Neural crest cell (in vitro differentiated cells): ENCODE data around the gene BCKDHB. TPM values are rescaled to one million over a fixed set of nuclear protein-coding genes. Genes with fewer than 3 reads are reported as not detected.

Source experiments
- DNase-seq: peaks from one replicate; pipeline ENCODE4 v3.0.0; 2021; ENCODE audit warnings: low read depth, mixed read lengths, low spot score
- H3K27ac Mint-ChIP-seq: one replicate; pipeline ENCODE4 v1.8.0; 2021; ENCODE audit warnings: mild to moderate bottlenecking, mixed read lengths; ENCODE audit not compliant: unreplicated experiment
- H3K27me3 Mint-ChIP-seq: 2 replicates; pipeline ENCODE4 v1.8.0; 2021; ENCODE audit warnings: low read depth, mild to moderate bottlenecking, mixed read lengths
- H3K36me3 Mint-ChIP-seq: 2 replicates; pipeline ENCODE4 v1.8.0; 2021; ENCODE audit warnings: low read depth, mild to moderate bottlenecking, mixed read lengths
- H3K4me1 Mint-ChIP-seq: 2 replicates; pipeline ENCODE4 v1.8.0; 2021; ENCODE audit warnings: mixed read lengths
- H3K4me3 Mint-ChIP-seq: one replicate; pipeline ENCODE4 v1.8.0; 2021; ENCODE audit warnings: mild to moderate bottlenecking, mixed read lengths
- H3K9me3 Mint-ChIP-seq: 2 replicates; pipeline ENCODE4 v1.8.0; 2021; ENCODE audit warnings: mixed read lengths
- total RNA-seq: library from RNA; stranded (reverse); gene quantifications from 2 replicates; pipeline ENCODE4 v1.2.1, GENCODE V29; 2021
- TF ChIP-seq, protein P1 (sequence below): fragments of 200-600 bp; sonication (generic); conservative IDR thresholded peaks from 2 replicates; pipeline ENCODE4 v1.5.0; 2021; ENCODE audit warnings: antibody characterized with exemption, mild to moderate bottlenecking

The BCKDHB gene
- total RNA-seq, 1 donor from 2014 or later = 27.0 TPM

DNA sequence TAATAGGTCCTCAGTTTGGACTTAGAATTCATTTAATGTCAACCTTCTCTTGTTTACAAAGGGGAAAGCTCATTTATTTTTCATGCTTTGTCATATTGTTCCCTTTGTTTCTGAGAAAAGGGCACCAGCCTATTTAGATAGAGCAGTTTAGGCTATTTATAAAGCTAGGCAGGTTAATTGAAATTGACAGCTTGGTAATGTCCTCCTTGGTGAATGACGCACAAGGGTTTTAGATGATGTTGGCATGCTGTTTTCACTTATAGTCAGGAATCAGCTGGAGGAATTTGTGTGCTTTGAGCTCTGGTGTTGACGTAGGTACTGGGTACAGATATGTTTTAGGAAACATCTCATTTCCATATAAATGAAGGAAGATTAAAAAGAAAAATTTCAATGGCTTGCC, 45.2 kb downstream of the BCKDHB start:
- peaks cover 9% of the 10 kb centered on the region for H3K4me1 Mint-ChIP-seq
- DNase-seq = no peak

DNA sequence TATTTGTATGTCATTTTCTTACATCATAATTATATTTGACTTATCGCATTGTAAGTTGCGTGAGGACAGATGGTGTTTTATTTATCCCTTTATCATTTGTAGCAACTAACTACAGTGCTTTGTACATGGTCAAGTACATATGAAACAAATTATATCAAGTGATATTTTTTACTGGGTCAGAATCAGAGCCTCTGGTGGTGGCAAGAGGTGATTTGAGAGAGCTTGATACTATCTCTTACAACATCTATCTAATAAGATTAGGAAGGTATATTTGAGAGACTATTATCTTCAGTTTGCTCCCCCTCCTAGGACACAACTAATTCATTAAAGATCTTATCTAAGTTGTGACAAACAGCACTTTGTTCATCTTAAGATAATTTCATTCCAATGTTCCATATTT, 47.7 kb downstream of the BCKDHB start:
- no peaks in the 10 kb centered on the region for H3K27me3 Mint-ChIP-seq
- TF ChIP-seq, protein P1, sequence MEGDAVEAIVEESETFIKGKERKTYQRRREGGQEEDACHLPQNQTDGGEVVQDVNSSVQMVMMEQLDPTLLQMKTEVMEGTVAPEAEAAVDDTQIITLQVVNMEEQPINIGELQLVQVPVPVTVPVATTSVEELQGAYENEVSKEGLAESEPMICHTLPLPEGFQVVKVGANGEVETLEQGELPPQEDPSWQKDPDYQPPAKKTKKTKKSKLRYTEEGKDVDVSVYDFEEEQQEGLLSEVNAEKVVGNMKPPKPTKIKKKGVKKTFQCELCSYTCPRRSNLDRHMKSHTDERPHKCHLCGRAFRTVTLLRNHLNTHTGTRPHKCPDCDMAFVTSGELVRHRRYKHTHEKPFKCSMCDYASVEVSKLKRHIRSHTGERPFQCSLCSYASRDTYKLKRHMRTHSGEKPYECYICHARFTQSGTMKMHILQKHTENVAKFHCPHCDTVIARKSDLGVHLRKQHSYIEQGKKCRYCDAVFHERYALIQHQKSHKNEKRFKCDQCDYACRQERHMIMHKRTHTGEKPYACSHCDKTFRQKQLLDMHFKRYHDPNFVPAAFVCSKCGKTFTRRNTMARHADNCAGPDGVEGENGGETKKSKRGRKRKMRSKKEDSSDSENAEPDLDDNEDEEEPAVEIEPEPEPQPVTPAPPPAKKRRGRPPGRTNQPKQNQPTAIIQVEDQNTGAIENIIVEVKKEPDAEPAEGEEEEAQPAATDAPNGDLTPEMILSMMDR = no peak
- H3K4me1 Mint-ChIP-seq = peaks cover 5% of the 10 kb centered on the region
- DNase-seq = no peak
- no peak overlapping the region for H3K4me3 Mint-ChIP-seq
- no peak overlapping the region for H3K27ac Mint-ChIP-seq
- peaks cover 7% of the 10 kb centered on the region for H3K36me3 Mint-ChIP-seq
- no peaks in the 10 kb centered on the region for H3K9me3 Mint-ChIP-seq

More for the DNA sequence above, 45.2 kb downstream of the BCKDHB start:
- TF ChIP-seq, protein P1 = no peak
- Mint-ChIP-seq H3K27me3 (no peaks in the 10 kb centered on the region), H3K4me3 (no peak overlapping the region), H3K9me3 (peaks cover 3% of the 10 kb centered on the region), H3K27ac (no peak overlapping the region), H3K36me3 (peaks cover 17% of the 10 kb centered on the region)

DNA sequence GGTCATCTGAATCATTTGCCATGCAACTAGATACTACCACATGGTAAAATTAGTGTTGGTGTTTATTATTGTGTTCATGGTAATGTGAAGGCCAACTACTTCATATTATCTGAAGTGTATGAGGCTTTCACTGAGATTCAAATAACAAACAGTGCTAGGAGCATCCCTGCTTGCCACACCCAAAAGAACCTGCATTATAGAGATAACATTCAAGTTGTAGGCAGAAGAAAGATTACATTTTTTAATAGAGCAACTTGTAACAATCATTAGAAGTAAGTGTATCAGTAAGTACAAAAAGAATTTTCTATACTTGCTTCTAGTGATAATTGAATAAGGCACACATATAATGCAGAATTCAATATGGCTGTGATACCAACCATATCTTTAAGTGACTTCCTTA, 49.8 kb downstream of the BCKDHB start:
- no peak overlapping the region for H3K27ac Mint-ChIP-seq
- H3K4me1 Mint-ChIP-seq = peaks cover 5% of the 10 kb centered on the region
- no peaks in the 10 kb centered on the region for H3K27me3 Mint-ChIP-seq
- peaks cover 2% of the 10 kb centered on the region for H3K36me3 Mint-ChIP-seq
- no peaks in the 10 kb centered on the region for H3K9me3 Mint-ChIP-seq
- TF ChIP-seq, protein P1 = no peak
- no peak overlapping the region for H3K4me3 Mint-ChIP-seq
- DNase-seq = no peak

DNA sequence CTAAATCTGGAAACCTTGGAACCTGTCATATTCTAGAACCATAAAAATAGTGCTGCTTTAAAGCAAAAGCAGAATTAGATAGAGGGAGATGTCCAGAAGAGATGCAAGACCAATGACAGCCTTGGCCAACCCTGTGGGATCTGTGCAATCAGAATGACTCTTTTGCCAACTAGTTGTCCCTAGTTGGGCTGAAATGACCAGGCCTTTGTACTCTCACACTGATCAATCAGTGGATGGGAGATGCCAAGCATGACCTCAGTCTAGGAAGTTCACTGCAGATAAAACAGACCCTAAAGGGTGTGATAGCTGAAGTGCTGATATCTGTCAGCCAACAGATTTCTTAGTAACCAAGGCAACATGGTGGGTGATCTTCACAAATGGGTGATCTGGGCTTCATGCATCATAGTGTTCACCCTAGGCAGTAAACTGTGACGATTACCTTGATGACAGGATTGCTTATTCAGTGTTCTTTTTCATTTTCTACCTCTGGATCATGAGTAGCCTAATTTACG, 52.1 kb downstream of the BCKDHB start:
- Mint-ChIP-seq H3K36me3 (peaks cover 2% of the 10 kb centered on the region), H3K4me3 (no peak overlapping the region), H3K27me3 (no peaks in the 10 kb centered on the region), H3K4me1 (no peaks in the 10 kb centered on the region), H3K9me3 (no peaks in the 10 kb centered on the region), H3K27ac (no peak overlapping the region)
- TF ChIP-seq, protein P1 = no peak
- DNase-seq = no peak

DNA sequence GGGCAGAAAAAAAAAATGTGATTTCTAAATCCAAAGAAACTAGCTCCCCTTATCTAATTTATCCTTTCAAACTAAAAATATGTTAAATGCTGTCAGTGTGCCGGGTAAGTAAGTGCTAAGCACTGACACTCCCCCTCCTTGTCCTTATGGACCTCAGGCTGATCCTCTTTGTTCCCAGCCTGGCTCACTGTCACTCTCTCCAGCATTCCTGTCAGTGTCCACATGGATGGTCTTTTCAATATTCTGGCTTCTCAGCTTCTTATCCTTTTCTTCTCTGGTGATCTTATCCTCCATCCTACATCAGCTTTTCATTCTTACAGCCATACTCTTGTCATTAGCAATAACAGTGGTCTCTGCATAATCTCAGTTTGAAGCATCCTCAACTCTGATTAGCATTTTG, 55.0 kb downstream of the BCKDHB start:
- DNase-seq = no peak
- Mint-ChIP-seq H3K36me3 (no peaks in the 10 kb centered on the region), H3K9me3 (no peaks in the 10 kb centered on the region), H3K4me1 (no peaks in the 10 kb centered on the region), H3K27ac (no peak overlapping the region), H3K4me3 (no peak overlapping the region), H3K27me3 (no peaks in the 10 kb centered on the region)
- TF ChIP-seq, protein P1 = no peak
